ENCODE measurements around the gene TIMP2. TPM values are rescaled to one million over a fixed set of nuclear protein-coding genes. Genes with fewer than 3 reads are reported as not detected.

The TIMP2 gene
- total and polyA plus RNA-seq, 2 donors (not counting 3 experiments of a cell fraction or from before 2014, with no cell fraction given) = 138 to 318 TPM

DNA sequence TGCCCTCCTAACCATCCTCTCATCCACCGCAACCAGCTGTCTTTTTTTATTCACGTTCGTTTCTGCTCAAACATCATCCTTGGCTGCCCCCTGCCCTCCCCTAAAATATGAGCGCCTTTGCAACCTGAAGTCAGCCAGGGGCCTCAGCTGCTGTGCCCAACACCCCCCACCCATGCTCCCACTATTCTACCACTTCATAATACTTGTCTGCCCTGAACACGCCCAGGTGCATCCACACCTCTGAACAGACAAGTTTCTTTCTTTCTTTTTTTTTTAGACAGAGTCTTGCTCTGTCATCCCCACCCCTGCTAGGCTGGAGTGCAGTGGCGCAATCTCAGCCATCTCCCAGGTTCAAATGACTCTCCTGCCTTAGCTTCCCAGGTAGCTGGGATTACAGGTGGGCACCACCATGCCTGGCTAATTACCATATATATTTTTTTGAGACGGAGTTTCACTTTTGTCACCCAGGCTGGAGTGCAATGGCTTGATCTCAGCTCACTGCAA lies 49.0 kb downstream of the TIMP2 start:
- peak overlapping the region; percentile 32 for H3K9ac ChIP-seq (replicated peaks; ENCODE audit: extremely low read depth, insufficient read depth, low read length)
- intact Hi-C loops (cut with micrococcal nuclease) = no loop called here
- peaks cover 0 to 3% of the 10 kb centered on the region in 2 experiments for H3K36me3 ChIP-seq (ENCODE audit: control insufficient read depth in 2 of 2, extremely low read depth in 1 of 2, insufficient read depth in 2 of 2, low read length in 2 of 2)
- TF ChIP-seq EZH2 (IDR thresholded peaks at IDR 0.05; ENCODE audit: borderline replicate concordance, low read depth, low read length, severe bottlenecking) (no peak), GATA2 (IDR thresholded peaks at IDR 0.05; ENCODE audit: insufficient read depth, insufficient read length, low read depth, low read length) (no peak), JUN (IDR thresholded peaks at IDR 0.05; ENCODE audit: borderline replicate concordance, insufficient read depth, insufficient read length, low read depth) (no peak), MYC (IDR thresholded peaks at IDR 0.05; ENCODE audit: low read depth, low read length) (no peak), FOS (IDR thresholded peaks at IDR 0.05; ENCODE audit: borderline replicate concordance, insufficient read depth, low read length) (no peak), POLR2AphosphoS5 (IDR thresholded peaks at IDR 0.05; ENCODE audit: insufficient read depth, low read depth, low read length) (no peak), POLR2A (IDR thresholded peaks at IDR 0.05; ENCODE audit: low read depth, low read length) (no peak)
- TF ChIP-seq, protein P1, sequence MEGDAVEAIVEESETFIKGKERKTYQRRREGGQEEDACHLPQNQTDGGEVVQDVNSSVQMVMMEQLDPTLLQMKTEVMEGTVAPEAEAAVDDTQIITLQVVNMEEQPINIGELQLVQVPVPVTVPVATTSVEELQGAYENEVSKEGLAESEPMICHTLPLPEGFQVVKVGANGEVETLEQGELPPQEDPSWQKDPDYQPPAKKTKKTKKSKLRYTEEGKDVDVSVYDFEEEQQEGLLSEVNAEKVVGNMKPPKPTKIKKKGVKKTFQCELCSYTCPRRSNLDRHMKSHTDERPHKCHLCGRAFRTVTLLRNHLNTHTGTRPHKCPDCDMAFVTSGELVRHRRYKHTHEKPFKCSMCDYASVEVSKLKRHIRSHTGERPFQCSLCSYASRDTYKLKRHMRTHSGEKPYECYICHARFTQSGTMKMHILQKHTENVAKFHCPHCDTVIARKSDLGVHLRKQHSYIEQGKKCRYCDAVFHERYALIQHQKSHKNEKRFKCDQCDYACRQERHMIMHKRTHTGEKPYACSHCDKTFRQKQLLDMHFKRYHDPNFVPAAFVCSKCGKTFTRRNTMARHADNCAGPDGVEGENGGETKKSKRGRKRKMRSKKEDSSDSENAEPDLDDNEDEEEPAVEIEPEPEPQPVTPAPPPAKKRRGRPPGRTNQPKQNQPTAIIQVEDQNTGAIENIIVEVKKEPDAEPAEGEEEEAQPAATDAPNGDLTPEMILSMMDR (IDR thresholded peaks at IDR 0.05; ENCODE audit: extremely low read depth in 1 of 2, insufficient read depth in 1 of 2, low read depth in 1 of 2, low read length in 2 of 2) = no peak
- TF ChIP-seq, protein P2, sequence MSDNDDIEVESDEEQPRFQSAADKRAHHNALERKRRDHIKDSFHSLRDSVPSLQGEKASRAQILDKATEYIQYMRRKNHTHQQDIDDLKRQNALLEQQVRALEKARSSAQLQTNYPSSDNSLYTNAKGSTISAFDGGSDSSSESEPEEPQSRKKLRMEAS (IDR thresholded peaks at IDR 0.05; ENCODE audit: insufficient read depth, insufficient read length) = no peak
- no peak overlapping the region for H3K4me2 ChIP-seq (ENCODE audit: insufficient read depth, low read length)
- dilution Hi-C loops (cut with MboI; ENCODE audit: extremely low pct_ligation_motif_present, low sequenced_read_pairs) = no loop called here
- peaks cover 45% of the 10 kb centered on the region for H3K4me1 ChIP-seq (ENCODE audit: control insufficient read depth, extremely low read depth, insufficient read depth, low read length)
- no peaks in the 10 kb centered on the region for H3K27me3 ChIP-seq (ENCODE audit: control insufficient read depth in 2 of 2, insufficient read depth in 2 of 2, low read length in 2 of 2)
- H4K20me1 ChIP-seq (replicated peaks; ENCODE audit: control insufficient read depth, extremely low read depth, insufficient read depth, low read length) = no peaks in the 10 kb centered on the region
- no peaks in the 10 kb centered on the region for H3K9me1 ChIP-seq (replicated peaks; ENCODE audit: control insufficient read depth, extremely low read depth, insufficient read depth, low read length)
- no TSS peak for BruUV-seq (replicated peaks)
- H3K79me2 ChIP-seq (ENCODE audit: control insufficient read depth, insufficient read depth, low read length) = peaks cover 22% of the 10 kb centered on the region
- DNase-seq (ENCODE audit: low read depth, low spot score) (no peak), FAIRE-seq (no peak)
- H3K9me3 ChIP-seq (replicated peaks; ENCODE audit: control insufficient read depth, insufficient read depth, low read length) = no peaks in the 10 kb centered on the region
- peak overlapping the region; percentile 85 for H3K27ac ChIP-seq (ENCODE audit: insufficient read depth, low read depth, low read length)
- ChIA-PET POLR2A (interaction anchor here (0.7 kb wide), 1 partner anchor 551 kb away, joined by 3 read pairs; no protein-coding TSS in a partner anchor), CTCF (interaction anchor here (0.8 to 4.8 kb wide), 3 partner anchors 9 to 95 kb away, joined by 3 to 33 read pairs (median 26); no protein-coding TSS in a partner anchor)
- peak overlapping the region; percentile 44 for H2AFZ ChIP-seq (ENCODE audit: low read depth, low read length)
- no peak overlapping the region for H3K4me3 ChIP-seq (replicated peaks in 1 of 3; ENCODE audit: insufficient read depth in 1 of 3, low read depth in 1 of 3, low read length in 3 of 3)
